Breast epithelium (tissue), 3 donors: Measurements from ENCODE around the gene BGLAP.

Source experiments
- POLR2A ChIP-seq: fragments of 450-650 bp; IDR thresholded peaks from one replicate; pipeline ENCODE4 v1.6.1; 2016; ENCODE audit warnings: antibody characterized with exemption, mild to moderate bottlenecking, moderate library complexity
- POLR2AphosphoS5 ChIP-seq, 3 donors: sonication (generic); formaldehyde crosslinking; IDR thresholded peaks; one replicate each; pipeline ENCODE4 v1.6.1; 2017; ENCODE audit warnings: antibody characterized with exemption in 3 of 3
- TF ChIP-seq, protein P1 (sequence below), 3 donors: fragments of 450-650 bp; IDR thresholded peaks; one replicate each; pipeline ENCODE4 v1.5.1; 2016 to 2017; ENCODE audit warnings: antibody characterized with exemption in 3 of 3, mild to moderate bottlenecking in 3 of 3, moderate library complexity in 3 of 3

- TF ChIP-seq, protein P1, sequence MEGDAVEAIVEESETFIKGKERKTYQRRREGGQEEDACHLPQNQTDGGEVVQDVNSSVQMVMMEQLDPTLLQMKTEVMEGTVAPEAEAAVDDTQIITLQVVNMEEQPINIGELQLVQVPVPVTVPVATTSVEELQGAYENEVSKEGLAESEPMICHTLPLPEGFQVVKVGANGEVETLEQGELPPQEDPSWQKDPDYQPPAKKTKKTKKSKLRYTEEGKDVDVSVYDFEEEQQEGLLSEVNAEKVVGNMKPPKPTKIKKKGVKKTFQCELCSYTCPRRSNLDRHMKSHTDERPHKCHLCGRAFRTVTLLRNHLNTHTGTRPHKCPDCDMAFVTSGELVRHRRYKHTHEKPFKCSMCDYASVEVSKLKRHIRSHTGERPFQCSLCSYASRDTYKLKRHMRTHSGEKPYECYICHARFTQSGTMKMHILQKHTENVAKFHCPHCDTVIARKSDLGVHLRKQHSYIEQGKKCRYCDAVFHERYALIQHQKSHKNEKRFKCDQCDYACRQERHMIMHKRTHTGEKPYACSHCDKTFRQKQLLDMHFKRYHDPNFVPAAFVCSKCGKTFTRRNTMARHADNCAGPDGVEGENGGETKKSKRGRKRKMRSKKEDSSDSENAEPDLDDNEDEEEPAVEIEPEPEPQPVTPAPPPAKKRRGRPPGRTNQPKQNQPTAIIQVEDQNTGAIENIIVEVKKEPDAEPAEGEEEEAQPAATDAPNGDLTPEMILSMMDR (IDR thresholded peaks at IDR 0.05) = no peak
- TF ChIP-seq POLR2A (no peak), POLR2AphosphoS5 (IDR thresholded peaks at IDR 0.05) (no peak)
These were observed 35.0 kb downstream of the BGLAP start for GRCh38 chr1:156276966-156277381.
